Esophagus muscularis mucosa (tissue), 4 donors: ENCODE results near the gene PLSCR3.

Experiments used
- CTCF ChIP-seq, 3 experiments: fragments of 200-600 bp in 2 of 3; fragments of 450-650 bp in 1 of 3; sonication (generic) in 2 of 3; IDR thresholded peaks; one replicate each; pipeline ENCODE4 v1.5.1; 2017 to 2019; ENCODE audit warnings: antibody characterized with exemption in 3 of 3, mild to moderate bottlenecking in 2 of 3, moderate library complexity in 1 of 3
- EP300 ChIP-seq: sonication (generic); formaldehyde crosslinking; IDR thresholded peaks from one replicate; pipeline ENCODE4 v1.6.1; 2017; ENCODE audit warnings: antibody characterized with exemption
- POLR2A ChIP-seq: fragments of 450-650 bp; IDR thresholded peaks from one replicate; pipeline ENCODE4 v1.6.1; 2017; ENCODE audit warnings: antibody characterized with exemption, moderate library complexity, mild to moderate bottlenecking, low read depth
- POLR2AphosphoS5 ChIP-seq, 2 donors: sonication (generic); formaldehyde crosslinking; IDR thresholded peaks; one replicate each; pipeline ENCODE4 v1.6.1; 2017; ENCODE audit warnings: antibody characterized with exemption in 2 of 2

GRCh38 chr17:7406235-7406825, 12.0 kb upstream of the PLSCR3 start:
- no peak for TF ChIP-seq POLR2A
- no peak for TF ChIP-seq CTCF (IDR thresholded peaks at IDR 0.05)
- no peak for TF ChIP-seq POLR2AphosphoS5 (IDR thresholded peaks at IDR 0.05)
- no peak for TF ChIP-seq EP300
